ENCODE results near the gene GAN. TPM values are rescaled to one million over a fixed set of nuclear protein-coding genes. Genes with fewer than 3 reads are reported as not detected.

The GAN gene
- 2.6 TPM for polyA plus RNA-seq (2012; ENCODE audit: missing spikeins)

- peak; percentile 79 for DNase-seq (ENCODE audit: insufficient read length)
- peak; percentile 93 for FAIRE-seq
- TF ChIP-seq POLR2AphosphoS5 (IDR thresholded peaks at IDR 0.05; ENCODE audit: low read depth, low read length) (peak; percentile 79), POLR2A (IDR thresholded peaks at IDR 0.05; ENCODE audit: low read depth, low read length) (peak; percentile 88), TAF1 (IDR thresholded peaks at IDR 0.05; ENCODE audit: borderline replicate concordance, low read depth, low read length) (no peak)
Measured at GRCh38 chr16:81314603-81315270, at the start of gene GAN. Gene GAN (plus strand): TSS chr16:81314962. CDS start chr16:81315114, 152 bp downstream.

- DNase-seq (ENCODE audit: insufficient read length) (no peak), FAIRE-seq (no peak)
- no peak for TF ChIP-seq POLR2AphosphoS5 (IDR thresholded peaks at IDR 0.05; ENCODE audit: low read depth, low read length)
- TF ChIP-seq POLR2A (IDR thresholded peaks at IDR 0.05; ENCODE audit: low read depth, low read length): no peak
- TF ChIP-seq TAF1 (IDR thresholded peaks at IDR 0.05; ENCODE audit: borderline replicate concordance, low read depth, low read length): no peak
Measured at GRCh38 chr16:81265052-81265451, 49.7 kb upstream of the GAN start.

- DNase-seq (ENCODE audit: insufficient read length): no peak
- TF ChIP-seq TAF1 (IDR thresholded peaks at IDR 0.05; ENCODE audit: borderline replicate concordance, low read depth, low read length) (no peak), POLR2A (IDR thresholded peaks at IDR 0.05; ENCODE audit: low read depth, low read length) (no peak), POLR2AphosphoS5 (IDR thresholded peaks at IDR 0.05; ENCODE audit: low read depth, low read length) (no peak)
- no peak for FAIRE-seq
Measured at GRCh38 chr16:81265658-81266451, 48.9 kb upstream of the GAN start.

- TF ChIP-seq POLR2A (IDR thresholded peaks at IDR 0.05; ENCODE audit: low read depth, low read length): no peak
- TF ChIP-seq TAF1 (IDR thresholded peaks at IDR 0.05; ENCODE audit: borderline replicate concordance, low read depth, low read length): no peak
- TF ChIP-seq POLR2AphosphoS5 (IDR thresholded peaks at IDR 0.05; ENCODE audit: low read depth, low read length): no peak
- no peak for FAIRE-seq
- no peak for DNase-seq (ENCODE audit: insufficient read length)
Measured at GRCh38 chr16:81266680-81267095, 48.1 kb upstream of the GAN start.

GRCh38 chr16:81268509-81268908, 46.3 kb upstream of the GAN start:
- TF ChIP-seq TAF1 (IDR thresholded peaks at IDR 0.05; ENCODE audit: borderline replicate concordance, low read depth, low read length) (no peak), POLR2A (IDR thresholded peaks at IDR 0.05; ENCODE audit: low read depth, low read length) (no peak), POLR2AphosphoS5 (IDR thresholded peaks at IDR 0.05; ENCODE audit: low read depth, low read length) (no peak)
- FAIRE-seq: no peak
- DNase-seq (ENCODE audit: insufficient read length): no peak

- FAIRE-seq (no peak), DNase-seq (ENCODE audit: insufficient read length) (no peak)
- no peak for TF ChIP-seq POLR2A (IDR thresholded peaks at IDR 0.05; ENCODE audit: low read depth, low read length)
- TF ChIP-seq TAF1 (IDR thresholded peaks at IDR 0.05; ENCODE audit: borderline replicate concordance, low read depth, low read length): no peak
- no peak for TF ChIP-seq POLR2AphosphoS5 (IDR thresholded peaks at IDR 0.05; ENCODE audit: low read depth, low read length)
Measured at GRCh38 chr16:81273223-81273950, 41.4 kb upstream of the GAN start.

GRCh38 chr16:81275064-81275532, 39.7 kb upstream of the GAN start:
- DNase-seq (ENCODE audit: insufficient read length): no peak
- TF ChIP-seq TAF1 (IDR thresholded peaks at IDR 0.05; ENCODE audit: borderline replicate concordance, low read depth, low read length) (no peak), POLR2AphosphoS5 (IDR thresholded peaks at IDR 0.05; ENCODE audit: low read depth, low read length) (no peak), POLR2A (IDR thresholded peaks at IDR 0.05; ENCODE audit: low read depth, low read length) (no peak)
- FAIRE-seq: no peak

- TF ChIP-seq TAF1 (IDR thresholded peaks at IDR 0.05; ENCODE audit: borderline replicate concordance, low read depth, low read length) (no peak), POLR2A (IDR thresholded peaks at IDR 0.05; ENCODE audit: low read depth, low read length) (no peak), POLR2AphosphoS5 (IDR thresholded peaks at IDR 0.05; ENCODE audit: low read depth, low read length) (no peak)
- FAIRE-seq: no peak
- no peak for DNase-seq (ENCODE audit: insufficient read length)
Measured at GRCh38 chr16:81275795-81276194, 39.0 kb upstream of the GAN start.

- no peak for TF ChIP-seq POLR2A (IDR thresholded peaks at IDR 0.05; ENCODE audit: low read depth, low read length)
- TF ChIP-seq POLR2AphosphoS5 (IDR thresholded peaks at IDR 0.05; ENCODE audit: low read depth, low read length): no peak
- no peak for TF ChIP-seq TAF1 (IDR thresholded peaks at IDR 0.05; ENCODE audit: borderline replicate concordance, low read depth, low read length)
- DNase-seq (ENCODE audit: insufficient read length) (no peak), FAIRE-seq (no peak)
Measured at GRCh38 chr16:81276323-81276722, 38.4 kb upstream of the GAN start.

- TF ChIP-seq TAF1 (IDR thresholded peaks at IDR 0.05; ENCODE audit: borderline replicate concordance, low read depth, low read length): no peak
- no peak for TF ChIP-seq POLR2AphosphoS5 (IDR thresholded peaks at IDR 0.05; ENCODE audit: low read depth, low read length)
- TF ChIP-seq POLR2A (IDR thresholded peaks at IDR 0.05; ENCODE audit: low read depth, low read length): no peak
- FAIRE-seq (no peak), DNase-seq (ENCODE audit: insufficient read length) (no peak)
Measured at GRCh38 chr16:81277541-81278080, 37.2 kb upstream of the GAN start.

GRCh38 chr16:81278526-81278925, 36.2 kb upstream of the GAN start:
- FAIRE-seq (no peak), DNase-seq (ENCODE audit: insufficient read length) (no peak)
- TF ChIP-seq POLR2AphosphoS5 (IDR thresholded peaks at IDR 0.05; ENCODE audit: low read depth, low read length): no peak
- no peak for TF ChIP-seq TAF1 (IDR thresholded peaks at IDR 0.05; ENCODE audit: borderline replicate concordance, low read depth, low read length)
- no peak for TF ChIP-seq POLR2A (IDR thresholded peaks at IDR 0.05; ENCODE audit: low read depth, low read length)
